Smooth muscle cell of bladder (primary cell): ENCODE data around the gene FANK1. TPM values are rescaled to one million over a fixed set of nuclear protein-coding genes. Genes with fewer than 3 reads are reported as not detected.

Experiments used
- total RNA-seq: library from RNA; depleted of rRNA; stranded (reverse); fragments of >200 nt; gene quantifications from 2 replicates; pipeline ENCODE4 v1.2.3, GENCODE V29; 2014

FANK1 gene, protein sequence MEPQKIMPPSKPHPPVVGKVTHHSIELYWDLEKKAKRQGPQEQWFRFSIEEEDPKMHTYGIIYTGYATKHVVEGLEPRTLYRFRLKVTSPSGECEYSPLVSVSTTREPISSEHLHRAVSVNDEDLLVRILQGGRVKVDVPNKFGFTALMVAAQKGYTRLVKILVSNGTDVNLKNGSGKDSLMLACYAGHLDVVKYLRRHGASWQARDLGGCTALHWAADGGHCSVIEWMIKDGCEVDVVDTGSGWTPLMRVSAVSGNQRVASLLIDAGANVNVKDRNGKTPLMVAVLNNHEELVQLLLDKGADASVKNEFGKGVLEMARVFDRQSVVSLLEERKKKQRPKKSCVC
- 10.0 and 11.5 TPM in 2 replicates for total RNA-seq

DNA sequence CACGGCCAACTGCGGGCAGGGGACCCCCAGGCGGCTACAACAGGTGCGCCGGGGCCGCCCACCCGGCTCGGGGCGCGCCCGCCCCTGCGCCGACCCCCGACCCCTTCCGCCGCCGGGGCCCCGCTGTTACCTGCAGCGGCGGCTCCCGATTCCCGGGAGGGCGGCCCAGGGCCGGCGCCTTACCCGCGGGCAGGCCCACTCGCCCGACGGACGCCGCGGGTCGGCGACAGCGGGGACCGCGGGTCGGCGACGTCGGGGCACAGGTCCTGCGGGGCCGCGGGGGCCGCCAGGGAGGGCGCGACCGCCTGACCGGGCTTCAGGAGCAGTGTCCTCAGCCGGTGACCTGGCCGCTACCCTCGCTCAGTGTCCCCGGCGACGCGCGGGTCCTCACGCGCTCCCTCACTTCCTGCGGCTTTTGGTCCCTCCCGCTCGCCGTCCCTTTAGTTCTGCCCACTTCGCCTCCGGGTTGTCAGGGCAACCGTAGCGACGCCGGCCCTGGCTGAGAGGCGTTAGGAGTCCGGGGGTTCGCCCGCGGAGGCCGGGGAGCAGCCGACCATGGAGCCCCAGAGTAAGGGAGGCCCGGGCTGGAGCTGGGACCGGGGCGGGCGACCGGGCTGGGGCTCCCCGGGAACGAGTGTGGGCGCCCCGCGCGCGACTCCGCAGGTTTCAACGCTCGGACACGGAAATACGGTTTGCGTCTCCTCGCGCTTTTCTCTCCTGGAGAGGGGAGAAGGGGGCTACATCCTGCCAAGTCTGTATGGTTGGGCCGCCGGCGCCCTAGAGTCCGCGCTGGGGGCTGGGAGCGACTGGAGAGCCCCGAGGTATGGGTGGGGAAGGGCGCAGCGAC is at the start of gene FANK1:
FANK1 (plus strand) TSS at position 477 of the 847 bp plus-strand sequence; CDS start at position 556, 79 bp downstream.

DNA sequence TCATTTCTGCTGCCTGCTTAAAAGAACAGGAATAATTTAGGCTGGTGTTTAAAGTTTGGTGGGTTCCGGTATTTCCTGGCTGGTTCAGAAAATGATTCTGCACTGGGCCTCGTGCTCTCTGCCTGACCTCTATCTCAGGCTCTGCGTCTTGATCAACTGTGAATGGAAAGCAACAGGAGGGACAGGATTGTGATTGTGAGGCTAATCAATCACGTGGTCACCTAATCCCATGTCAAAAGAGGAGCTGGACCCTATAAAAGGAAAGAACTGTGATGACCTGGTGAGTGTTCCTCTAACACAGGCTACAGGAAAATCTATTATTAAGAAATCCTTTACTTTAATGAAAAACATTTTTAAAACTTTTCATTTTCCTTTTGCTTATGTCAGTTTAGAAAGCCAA is 15.2 kb upstream of the FANK1 start, which contains the start of gene DHX32:
DHX32 (minus strand) TSS at position 101 of the 400 bp plus-strand sequence. CDS start 468 bp downstream, outside the sequence.

Other genes with a start within 250 kb of the FANK1 start
- gene TEX36, start 213.4 kb upstream of the FANK1 start, total RNA-seq: not detected in 2 replicates
- 17.4 and 18.3 TPM in 2 replicates for gene EDRF1, start 176.9 kb upstream of the FANK1 start, total RNA-seq
- gene MMP21, start 120.7 kb upstream of the FANK1 start, total RNA-seq: under 0.01 and 0.09 TPM in 2 replicates
- 71.5 and 71.7 TPM in 2 replicates for gene UROS, start 73.3 kb upstream of the FANK1 start, total RNA-seq
- 30.4 and 35.0 TPM in 2 replicates for gene BCCIP, start 73.0 kb upstream of the FANK1 start, total RNA-seq
- gene DHX32, start 15.3 kb upstream of the FANK1 start, total RNA-seq: 34.1 and 44.7 TPM in 2 replicates